Neural cell (in vitro differentiated cells): ENCODE results near the gene TMEM184C. TPM values are rescaled to one million over a fixed set of nuclear protein-coding genes. Genes with fewer than 3 reads are reported as not detected.

Experiments used
- H2AFZ ChIP-seq: fragments of 200-600, 300-800 bp; sonication (generic), shearing (Covaris generic); 2 replicates; pipeline ENCODE4 v1.6.0; 2014; ENCODE audit warnings: low read depth, mild to moderate bottlenecking, antibody characterized with exemption, low read length, moderate library complexity
- H3F3A ChIP-seq: fragments of 200-600 bp; shearing (Covaris generic); 2 replicates; pipeline ENCODE4 v1.6.1; 2016; ENCODE audit warnings: mild to moderate bottlenecking, moderate library complexity, mixed read lengths, antibody characterized with exemption, low read length; ENCODE audit not compliant: insufficient read depth, poor library complexity, severe bottlenecking
- H3K27ac ChIP-seq: fragments of 200-600, 300-800 bp; sonication (generic), shearing (Covaris generic); 2 replicates; pipeline ENCODE4 v1.5.1; 2014; ENCODE audit warnings: mild to moderate bottlenecking, low read length, moderate library complexity
- H3K27me3 ChIP-seq: fragments of 300-800, 200-600 bp; sonication (generic), shearing (Covaris generic); 2 replicates; pipeline ENCODE4 v1.6.0; 2014; ENCODE audit warnings: mild to moderate bottlenecking, low read depth, low read length, moderate library complexity; ENCODE audit not compliant: insufficient read depth
- H3K36me3 ChIP-seq: fragments of 300-800, 200-600 bp; sonication (generic), shearing (Covaris generic); 2 replicates; pipeline ENCODE4 v1.5.1; 2014; ENCODE audit warnings: mild to moderate bottlenecking, antibody characterized with exemption, low read length, moderate library complexity; ENCODE audit not compliant: insufficient read depth
- H3K4me2 ChIP-seq: fragments of 300-800, 200-600 bp; sonication (generic), shearing (Covaris generic); 2 replicates; pipeline ENCODE4 v1.6.0; 2014; ENCODE audit warnings: mild to moderate bottlenecking, low read length
- H3K4me3 ChIP-seq: fragments of 300-800, 200-600 bp; sonication (generic), shearing (Covaris generic); 2 replicates; pipeline ENCODE4 v1.5.1; 2014; ENCODE audit warnings: mild to moderate bottlenecking, low read length, moderate library complexity
- H3K79me2 ChIP-seq: fragments of 200-600 bp; shearing (Covaris generic); replicated peaks from 2 replicates; pipeline ENCODE4 v1.6.0; 2014; ENCODE audit warnings: mild to moderate bottlenecking, low read length, moderate library complexity; ENCODE audit not compliant: insufficient read depth
- H3K9ac ChIP-seq: fragments of 300-800, 200-600 bp; sonication (generic), shearing (Covaris generic); 2 replicates; pipeline ENCODE4 v1.6.1; 2016; ENCODE audit warnings: mild to moderate bottlenecking, low read length, mixed read lengths
- H3K9me2 ChIP-seq: fragments of 200-600 bp; shearing (Covaris generic); 2 replicates; pipeline ENCODE4 v1.6.1; 2016; ENCODE audit warnings: mild to moderate bottlenecking, low read length, mixed read lengths; ENCODE audit not compliant: insufficient read depth
- H3K9me3 ChIP-seq: fragments of 200-600, 300-800 bp; sonication (generic), shearing (Covaris generic); 2 replicates; pipeline ENCODE4 v1.6.1; 2016; ENCODE audit warnings: mild to moderate bottlenecking, mixed run types, low read length, moderate library complexity, mixed read lengths
- H4K20me1 ChIP-seq: fragments of 200-600 bp; shearing (Covaris generic); 2 replicates; pipeline ENCODE4 v1.6.1; 2016; ENCODE audit warnings: mild to moderate bottlenecking, mixed run types; ENCODE audit not compliant: insufficient read depth
- CTCF ChIP-seq: fragments of 450-650 bp; IDR thresholded peaks from 2 replicates; pipeline ENCODE4 v1.5.1; 2014; ENCODE audit warnings: antibody characterized with exemption, mild to moderate bottlenecking, moderate library complexity; ENCODE audit not compliant: poor library complexity, severe bottlenecking
- EP300 ChIP-seq: fragments of 450-650 bp; conservative IDR thresholded peaks from 2 replicates; pipeline ENCODE4 v1.6.1; 2014; ENCODE audit warnings: antibody characterized with exemption, mild to moderate bottlenecking, moderate library complexity; ENCODE audit not compliant: poor library complexity, severe bottlenecking
- EZH2 ChIP-seq: fragments of 200-600, 300-800 bp; shearing (Covaris generic), sonication (generic); IDR thresholded peaks from 2 replicates; pipeline ENCODE4 v1.6.1; 2014; ENCODE audit warnings: antibody characterized with exemption, low read length, borderline replicate concordance, mild to moderate bottlenecking; ENCODE audit not compliant: insufficient read depth, poor library complexity, severe bottlenecking
- MXI1 ChIP-seq: fragments of 450-650 bp; conservative IDR thresholded peaks from 2 replicates; pipeline ENCODE4 v1.6.1; 2014; ENCODE audit warnings: antibody characterized with exemption, mild to moderate bottlenecking; ENCODE audit not compliant: poor library complexity, severe bottlenecking
- POLR2AphosphoS5 ChIP-seq: IDR thresholded peaks from 2 replicates; pipeline ENCODE4 v1.6.1; 2012
- RAD21 ChIP-seq: fragments of 450-650 bp; conservative IDR thresholded peaks from 2 replicates; pipeline ENCODE4 v1.6.1; 2014; ENCODE audit warnings: antibody characterized with exemption, mild to moderate bottlenecking, moderate library complexity
- SMC3 ChIP-seq: fragments of 450-650 bp; conservative IDR thresholded peaks from 2 replicates; pipeline ENCODE4 v1.6.1; 2014; ENCODE audit warnings: antibody characterized with exemption, mild to moderate bottlenecking, moderate library complexity; ENCODE audit not compliant: poor library complexity
- TAF1 ChIP-seq: IDR thresholded peaks from 2 replicates; pipeline ENCODE4 v1.6.1; 2012; ENCODE audit warnings: low read depth
- polyA plus RNA-seq: library from polyadenylated mRNA; depleted of rRNA; stranded (reverse); fragments of >200 nt; gene quantifications from 2 replicates; pipeline ENCODE4 v1.2.3, GENCODE V29; 2014
- TF ChIP-seq, protein P1 (sequence below): IDR thresholded peaks from 2 replicates; pipeline ENCODE4 v1.6.1; 2012; ENCODE audit warnings: borderline replicate concordance

Gene TMEM184C
- polyA plus RNA-seq, 1 donor from 2014 or later, result 48.8 TPM

- H3K79me2 ChIP-seq, result peaks cover 6% of the 10 kb centered on the region
- no peak overlapping the region for H3K4me3 ChIP-seq
- no peaks in the 10 kb centered on the region for H3K9me2 ChIP-seq
- no peak overlapping the region for H2AFZ ChIP-seq
- H3K27me3 ChIP-seq, result no peaks in the 10 kb centered on the region
- H3K4me2 ChIP-seq, result no peak overlapping the region
- H3F3A ChIP-seq, result no peaks in the 10 kb centered on the region
- H4K20me1 ChIP-seq, result no peaks in the 10 kb centered on the region
- no peaks in the 10 kb centered on the region for H3K9me3 ChIP-seq
- TF ChIP-seq TAF1, result no peak
- TF ChIP-seq, protein P1, sequence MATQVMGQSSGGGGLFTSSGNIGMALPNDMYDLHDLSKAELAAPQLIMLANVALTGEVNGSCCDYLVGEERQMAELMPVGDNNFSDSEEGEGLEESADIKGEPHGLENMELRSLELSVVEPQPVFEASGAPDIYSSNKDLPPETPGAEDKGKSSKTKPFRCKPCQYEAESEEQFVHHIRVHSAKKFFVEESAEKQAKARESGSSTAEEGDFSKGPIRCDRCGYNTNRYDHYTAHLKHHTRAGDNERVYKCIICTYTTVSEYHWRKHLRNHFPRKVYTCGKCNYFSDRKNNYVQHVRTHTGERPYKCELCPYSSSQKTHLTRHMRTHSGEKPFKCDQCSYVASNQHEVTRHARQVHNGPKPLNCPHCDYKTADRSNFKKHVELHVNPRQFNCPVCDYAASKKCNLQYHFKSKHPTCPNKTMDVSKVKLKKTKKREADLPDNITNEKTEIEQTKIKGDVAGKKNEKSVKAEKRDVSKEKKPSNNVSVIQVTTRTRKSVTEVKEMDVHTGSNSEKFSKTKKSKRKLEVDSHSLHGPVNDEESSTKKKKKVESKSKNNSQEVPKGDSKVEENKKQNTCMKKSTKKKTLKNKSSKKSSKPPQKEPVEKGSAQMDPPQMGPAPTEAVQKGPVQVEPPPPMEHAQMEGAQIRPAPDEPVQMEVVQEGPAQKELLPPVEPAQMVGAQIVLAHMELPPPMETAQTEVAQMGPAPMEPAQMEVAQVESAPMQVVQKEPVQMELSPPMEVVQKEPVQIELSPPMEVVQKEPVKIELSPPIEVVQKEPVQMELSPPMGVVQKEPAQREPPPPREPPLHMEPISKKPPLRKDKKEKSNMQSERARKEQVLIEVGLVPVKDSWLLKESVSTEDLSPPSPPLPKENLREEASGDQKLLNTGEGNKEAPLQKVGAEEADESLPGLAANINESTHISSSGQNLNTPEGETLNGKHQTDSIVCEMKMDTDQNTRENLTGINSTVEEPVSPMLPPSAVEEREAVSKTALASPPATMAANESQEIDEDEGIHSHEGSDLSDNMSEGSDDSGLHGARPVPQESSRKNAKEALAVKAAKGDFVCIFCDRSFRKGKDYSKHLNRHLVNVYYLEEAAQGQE, result no peak
- TF ChIP-seq CTCF, result no peak
- TF ChIP-seq SMC3, result no peak
- no peak for TF ChIP-seq RAD21
- no peak for TF ChIP-seq EZH2
- TF ChIP-seq POLR2AphosphoS5, result no peak
- TF ChIP-seq MXI1, result no peak
- TF ChIP-seq EP300, result no peak
- no peak overlapping the region for H3K9ac ChIP-seq
- H3K27ac ChIP-seq, result no peak overlapping the region
- no peaks in the 10 kb centered on the region for H3K36me3 ChIP-seq
Observed at GRCh38 chr4:147678106-147678505, 60.9 kb downstream of the TMEM184C start.

DNA sequence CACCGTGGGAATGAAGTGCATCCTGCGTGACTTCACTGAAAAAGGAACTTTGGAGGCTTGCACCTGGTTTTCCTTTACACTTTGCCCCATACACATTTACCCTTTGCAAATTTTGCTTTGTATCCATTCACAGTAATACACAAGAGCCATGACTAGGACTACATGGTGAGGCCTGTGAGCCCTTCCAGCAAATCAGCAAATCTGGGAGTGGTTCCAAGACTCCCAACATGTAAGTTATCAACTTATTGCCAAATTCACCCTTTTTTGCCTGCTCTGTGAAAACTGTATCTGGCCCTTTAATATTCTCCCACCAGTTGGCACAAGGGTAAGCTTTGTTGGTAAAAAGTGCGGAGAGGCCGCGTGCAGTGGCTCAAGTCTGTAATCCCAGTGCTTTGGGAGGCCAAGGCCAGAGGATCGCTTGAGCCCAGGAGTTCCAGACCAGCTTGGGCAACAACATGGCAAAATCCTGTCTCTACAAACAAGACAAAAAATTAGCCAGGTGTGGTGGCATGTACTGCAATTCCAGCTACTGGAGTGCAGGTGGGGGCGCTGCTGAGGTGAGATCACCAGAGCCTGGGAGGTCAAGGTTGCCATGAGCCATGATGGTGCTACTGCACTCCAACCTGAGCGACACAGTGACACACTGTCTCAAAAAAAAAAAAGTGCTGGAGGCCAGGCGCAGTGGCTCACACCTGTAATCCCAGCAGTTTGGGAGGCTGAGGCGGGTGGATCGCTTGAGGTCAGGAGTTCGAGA, 61.8 kb downstream of the TMEM184C start:
- TF ChIP-seq TAF1 (no peak), CTCF (no peak), POLR2AphosphoS5 (no peak), EZH2 (no peak), EP300 (no peak), MXI1 (no peak), SMC3 (no peak), RAD21 (no peak)
- TF ChIP-seq, protein P1, result no peak
- peaks cover 6% of the 10 kb centered on the region for H3K79me2 ChIP-seq
- H3K4me2 ChIP-seq, result no peak overlapping the region
- no peaks in the 10 kb centered on the region for H3K9me2 ChIP-seq
- H3K27me3 ChIP-seq, result no peaks in the 10 kb centered on the region
- no peaks in the 10 kb centered on the region for H3F3A ChIP-seq
- no peak overlapping the region for H2AFZ ChIP-seq
- no peaks in the 10 kb centered on the region for H3K9me3 ChIP-seq
- H3K4me3 ChIP-seq, result no peak overlapping the region
- no peak overlapping the region for H3K27ac ChIP-seq
- H3K36me3 ChIP-seq, result no peaks in the 10 kb centered on the region
- no peaks in the 10 kb centered on the region for H4K20me1 ChIP-seq
- H3K9ac ChIP-seq, result no peak overlapping the region
